ENCODE results near the gene TNFAIP3. TPM values are rescaled to one million over a fixed set of nuclear protein-coding genes. Genes with fewer than 3 reads are reported as not detected.
A peak's percentile ranks its signal among the peaks of the same experiment; 100 is the strongest.

Gene TNFAIP3
- polyA plus RNA-seq, 3 donors, result 35.5 to 273 (median 38.4) TPM

DNA sequence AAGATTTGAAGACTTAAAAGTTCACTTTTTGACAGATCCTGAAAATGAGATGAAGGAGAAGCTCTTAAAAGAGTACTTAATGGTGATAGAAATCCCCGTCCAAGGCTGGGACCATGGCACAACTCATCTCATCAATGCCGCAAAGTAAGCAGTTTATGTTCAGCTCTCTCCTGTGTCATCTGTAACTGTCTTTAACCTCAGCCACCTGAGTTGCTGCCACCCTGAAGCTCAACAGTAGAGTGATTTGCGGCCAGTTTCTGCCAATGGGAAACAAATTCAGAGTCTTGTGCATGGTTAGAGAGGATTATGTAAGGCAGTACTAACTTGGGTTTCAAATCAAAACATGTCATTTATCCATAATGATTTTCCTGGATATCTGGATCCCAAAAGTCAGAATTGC, 10.1 kb downstream of the TNFAIP3 start:
- Histone ChIP-seq H3K4me2 (replicated peaks; ENCODE audit: extremely low read depth, low read length, poor library complexity, severe bottlenecking) (no peak overlapping the region), H2AFZ (ENCODE audit: insufficient read depth, low read depth, low read length, poor library complexity, severe bottlenecking) (no peak overlapping the region), H3K36me3 (replicated peaks in 1 of 2; ENCODE audit: control insufficient read depth in 1 of 2, insufficient read depth in 2 of 2, low read length in 2 of 2) (peaks cover 78 to 82% of the 10 kb centered on the region in 2 donors), H3K4me1 (ENCODE audit: control insufficient read depth in 1 of 2, insufficient read depth in 2 of 2, low read length in 2 of 2) (peaks cover 49 to 65% of the 10 kb centered on the region in 2 donors), H3K79me2 (ENCODE audit: insufficient read depth, low read length) (peaks cover 48% of the 10 kb centered on the region), H3K9ac (ENCODE audit: insufficient read depth, low read length, poor library complexity, severe bottlenecking) (no peak overlapping the region), H3K4me3 (replicated peaks in 1 of 3; ENCODE audit: low read depth in 2 of 3, low read length in 3 of 3) (no peak overlapping the region), H3K9me3 (replicated peaks in 1 of 2; ENCODE audit: control insufficient read depth in 1 of 2, insufficient read depth in 1 of 2, low read length in 2 of 2) (no peaks in the 10 kb centered on the region), H3K27ac (ENCODE audit: low read depth in 1 of 2, low read length in 2 of 2) (peak overlapping the region; percentile 8 to 82), H3K27me3 (ENCODE audit: control insufficient read depth in 2 of 2, insufficient read depth in 2 of 2, low read length in 2 of 2) (no peaks in the 10 kb centered on the region), H4K20me1 (ENCODE audit: insufficient read depth, low read length) (peaks cover 72% of the 10 kb centered on the region)
- Mint-ChIP-seq H3K27me3 (ENCODE audit: low read depth in 3 of 3) (no peaks in the 10 kb centered on the region), H3K36me3 (peaks cover 81 to 93% of the 10 kb centered on the region in 2 donors), H3K9me3 (no peaks in the 10 kb centered on the region), H3K27ac (peak overlapping the region; percentile 86 to 94 (median 91)), H3K4me3 (no peak overlapping the region), H3K4me1 (peaks cover 55% of the 10 kb centered on the region)
- WGBS (ENCODE audit: insufficient coverage), result 100% methylated on average over 2 of the region's 3 CpGs
- intact Hi-C loops (cut with micrococcal nuclease), result no loop called here
- no peak for TF ChIP-seq CTCF (IDR thresholded peaks at IDR 0.05)
- DNase-seq, result no peak

GRCh38 chr6:137877606-137878005, 10.5 kb downstream of the TNFAIP3 start:
- Mint-ChIP-seq H3K9me3 (no peaks in the 10 kb centered on the region), H3K4me1 (peaks cover 55% of the 10 kb centered on the region), H3K27me3 (ENCODE audit: low read depth in 3 of 3) (no peaks in the 10 kb centered on the region), H3K27ac (peak overlapping the region; percentile 86 to 94 (median 91)), H3K4me3 (no peak overlapping the region), H3K36me3 (peaks cover 79 to 93% of the 10 kb centered on the region in 2 donors)
- H3K4me2 ChIP-seq (replicated peaks; ENCODE audit: extremely low read depth, low read length, poor library complexity, severe bottlenecking), result no peak overlapping the region
- DNase-seq, result peak in 1 of 3 donors; percentile 46
- peaks cover 45% of the 10 kb centered on the region for H3K79me2 ChIP-seq (ENCODE audit: insufficient read depth, low read length)
- no peak for TF ChIP-seq CTCF (IDR thresholded peaks at IDR 0.05)
- WGBS (ENCODE audit: insufficient coverage), result 100% methylated on average over 2 of the region's 5 CpGs
- no peak overlapping the region for H2AFZ ChIP-seq (ENCODE audit: insufficient read depth, low read depth, low read length, poor library complexity, severe bottlenecking)
- H3K27me3 ChIP-seq (ENCODE audit: control insufficient read depth in 2 of 2, insufficient read depth in 2 of 2, low read length in 2 of 2), result no peaks in the 10 kb centered on the region
- no peak overlapping the region for H3K9ac ChIP-seq (ENCODE audit: insufficient read depth, low read length, poor library complexity, severe bottlenecking)
- H3K27ac ChIP-seq (ENCODE audit: low read depth in 1 of 2, low read length in 2 of 2), result peak overlapping the region; percentile 9 to 82
- H4K20me1 ChIP-seq (ENCODE audit: insufficient read depth, low read length), result peaks cover 72% of the 10 kb centered on the region
- no peak overlapping the region for H3K4me3 ChIP-seq (replicated peaks in 1 of 3; ENCODE audit: low read depth in 2 of 3, low read length in 3 of 3)
- peaks cover 48 to 65% of the 10 kb centered on the region in 2 donors for H3K4me1 ChIP-seq (ENCODE audit: control insufficient read depth in 1 of 2, insufficient read depth in 2 of 2, low read length in 2 of 2)
- H3K9me3 ChIP-seq (replicated peaks in 1 of 2; ENCODE audit: control insufficient read depth in 1 of 2, insufficient read depth in 1 of 2, low read length in 2 of 2), result no peaks in the 10 kb centered on the region
- peaks cover 78 to 83% of the 10 kb centered on the region in 2 donors for H3K36me3 ChIP-seq (replicated peaks in 1 of 2; ENCODE audit: control insufficient read depth in 1 of 2, insufficient read depth in 2 of 2, low read length in 2 of 2)
- intact Hi-C loops (cut with micrococcal nuclease), result no loop called here
